ENCODE data around the gene LRRC27. TPM values are rescaled to one million over a fixed set of nuclear protein-coding genes. Genes with fewer than 3 reads are reported as not detected.
"Not testable (repeated sequence)": the region's sequence is repeated elsewhere in the genome, so short reads cannot be mapped to it uniquely, and the experiment has no call there.

The LRRC27 gene
- total and polyA plus RNA-seq, 7 donors, result 2.2 to 8.3 (median 2.5) TPM

GRCh38 chr10:132350946-132351345 is 19.0 kb downstream of the LRRC27 start:
- peak in 1 of 2 donors; percentile 37 for DNase-seq

GRCh38 chr10:132351611-132352010 is 19.6 kb downstream of the LRRC27 start:
- no peaks in the 10 kb centered on the region for H3K27me3 ChIP-seq (ENCODE audit: insufficient read depth in 3 of 3, low read length in 2 of 3)
- H3K27ac ChIP-seq, result no peak overlapping the region
- ATAC-seq (no peak), DNase-seq (peak in 1 of 2 donors; percentile 19)
- H3K9me3 ChIP-seq, result no peaks in the 10 kb centered on the region
- no peak overlapping the region for H3K4me3 ChIP-seq
- intact Hi-C loops (cut with DNase I), result loop anchor here in 1 of 2 donors (5.0 kb wide), 1 partner anchor 44 kb away; the partner anchor contains the start of gene STK32C
- H3K4me1 ChIP-seq, result no peaks in the 10 kb centered on the region
- no peaks in the 10 kb centered on the region for H3K36me3 ChIP-seq (ENCODE audit: insufficient read depth in 1 of 2, low read depth in 1 of 2)
- no peak for TF ChIP-seq CTCF (IDR thresholded peaks at IDR 0.05)
- WGBS, 3 donors, result 88 to 94% (median 88%) methylated on average over 22 to 25 of the region's 25 CpGs

More at GRCh38 chr10:132350946-132351345, 19.0 kb downstream of the LRRC27 start:
- H3K4me1 ChIP-seq, result no peaks in the 10 kb centered on the region
- TF ChIP-seq CTCF (IDR thresholded peaks at IDR 0.05), result no peak
- ATAC-seq, result no peak
- WGBS, 3 donors, result 94 to 95% (median 95%) methylated on average over 17 of the region's 17 CpGs
- intact Hi-C loops (cut with DNase I), result loop anchor here in 1 of 2 donors (5.0 kb wide), 1 partner anchor 44 kb away; the partner anchor contains the start of gene STK32C
- H3K36me3 ChIP-seq (ENCODE audit: insufficient read depth in 1 of 2, low read depth in 1 of 2), result no peaks in the 10 kb centered on the region
- H3K27me3 ChIP-seq (ENCODE audit: insufficient read depth in 3 of 3, low read length in 2 of 3), result no peaks in the 10 kb centered on the region
- no peak overlapping the region for H3K27ac ChIP-seq
- H3K4me3 ChIP-seq, result no peak overlapping the region
- no peaks in the 10 kb centered on the region for H3K9me3 ChIP-seq

- DNase-seq (peak; percentile 76 to 86), ATAC-seq (peak; percentile 70 to 86 (median 78))
- H3K36me3 ChIP-seq (ENCODE audit: insufficient read depth in 1 of 2, low read depth in 1 of 2); H3K27ac ChIP-seq; H3K9me3 ChIP-seq; H3K4me1 ChIP-seq; H3K4me3 ChIP-seq; H3K27me3 ChIP-seq (ENCODE audit: insufficient read depth in 3 of 3, low read length in 2 of 3): not testable (repeated sequence)
- intact Hi-C loops (cut with DNase I), result loop anchor here in 1 of 2 donors (1.0 to 5.0 kb wide), 2 partner anchors 45 to 129 kb away; partner anchors contain the start of gene STK32C
- 57 to 59% (median 58%) methylated on average over 22 to 33 of the region's 44 CpGs for WGBS, 3 donors
- TF ChIP-seq CTCF (IDR thresholded peaks at IDR 0.05), result peak; percentile 84
These were observed 20.7 kb downstream of the LRRC27 start for GRCh38 chr10:132352462-132353308.

GRCh38 chr10:132353456-132354355 is 21.7 kb downstream of the LRRC27 start:
- H3K9me3 ChIP-seq, result no peaks in the 10 kb centered on the region
- no peaks in the 10 kb centered on the region for H3K4me1 ChIP-seq
- ATAC-seq (peak in 1 of 4 donors; percentile 13), DNase-seq (no peak)
- H3K4me3 ChIP-seq, result no peak overlapping the region
- intact Hi-C loops (cut with DNase I), result loop anchor here (1.0 to 5.0 kb wide), 3 partner anchors 46 to 131 kb away; partner anchors contain the start of gene STK32C (in 1 of the 2)
- WGBS, 3 donors, result 90 to 94% (median 93%) methylated on average over 19 to 20 of the region's 20 CpGs
- H3K27ac ChIP-seq, result no peak overlapping the region
- H3K27me3 ChIP-seq (ENCODE audit: insufficient read depth in 3 of 3, low read length in 2 of 3), result no peaks in the 10 kb centered on the region
- H3K36me3 ChIP-seq (ENCODE audit: insufficient read depth in 1 of 2, low read depth in 1 of 2), result no peaks in the 10 kb centered on the region
- TF ChIP-seq CTCF (IDR thresholded peaks at IDR 0.05), result no peak
